Measurements from ENCODE around the gene S100A1. TPM values are rescaled to one million over a fixed set of nuclear protein-coding genes. Genes with fewer than 3 reads are reported as not detected.

The S100A1 gene
- total RNA-seq, 1 experiment from 2014 or later = not detected

DNA sequence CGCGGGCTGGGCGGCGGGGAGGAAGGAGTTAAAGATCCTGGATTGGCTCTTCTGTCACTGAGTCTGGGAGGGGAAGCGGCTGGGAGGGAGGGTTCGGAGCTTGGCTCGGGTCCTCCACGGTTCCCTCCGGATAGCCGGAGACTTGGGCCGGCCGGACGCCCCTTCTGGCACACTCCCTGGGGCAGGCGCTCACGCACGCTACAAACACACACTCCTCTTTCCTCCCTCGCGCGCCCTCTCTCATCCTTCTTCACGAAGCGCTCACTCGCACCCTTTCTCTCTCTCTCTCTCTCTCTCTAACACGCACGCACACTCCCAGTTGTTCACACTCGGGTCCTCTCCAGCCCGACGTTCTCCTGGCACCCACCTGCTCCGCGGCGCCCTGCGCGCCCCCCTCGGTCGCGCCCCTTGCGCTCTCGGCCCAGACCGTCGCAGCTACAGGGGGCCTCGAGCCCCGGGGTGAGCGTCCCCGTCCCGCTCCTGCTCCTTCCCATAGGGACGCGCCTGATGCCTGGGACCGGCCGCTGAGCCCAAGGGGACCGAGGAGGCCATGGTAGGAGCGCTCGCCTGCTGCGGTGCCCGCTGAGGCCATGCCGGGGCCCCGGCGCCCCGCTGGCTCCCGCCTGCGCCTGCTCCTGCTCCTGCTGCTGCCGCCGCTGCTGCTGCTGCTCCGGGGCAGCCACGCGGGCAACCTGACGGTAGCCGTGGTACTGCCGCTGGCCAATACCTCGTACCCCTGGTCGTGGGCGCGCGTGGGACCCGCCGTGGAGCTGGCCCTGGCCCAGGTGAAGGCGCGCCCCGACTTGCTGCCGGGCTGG, 50.5 kb downstream of the S100A1 start, which contains the start of gene NPR1:
NPR1 (plus strand) TSS at position 170 of the 818 bp plus-strand sequence; CDS start at position 591, 421 bp downstream.
- H3K27me3 Mint-ChIP-seq (ENCODE audit: low read depth) = peaks cover 44% of the 10 kb centered on the region
- no CpG with 5 or more reads among the region's 78 CpGs for WGBS (ENCODE audit: extremely low coverage, insufficient read length, low lambda C conversion rate)
- H3K4me1 ChIP-seq (ENCODE audit: insufficient read depth, low read length) = no peaks in the 10 kb centered on the region

More for the DNA sequence above, 50.5 kb downstream of the S100A1 start, which contains the start of gene NPR1:
- Mint-ChIP-seq H3K4me3 (peak within 1 kb of the TSS; percentile 74 to 86), H3K27ac (peak within 1 kb of the TSS in 1 of 3 experiments; percentile 59; a peak in 1 of 7 replicates), H3K36me3 (ENCODE audit: insufficient read depth in 1 of 3, low read depth in 3 of 3) (peaks cover 0 to 16% (median 4%) of the 10 kb centered on the region in 3 experiments; a peak in 2 of 7 replicates), H3K4me1 (peaks cover 21 to 24% of the 10 kb centered on the region in 2 experiments), H3K9me3 (no peaks in the 10 kb centered on the region)
- Histone ChIP-seq H3K9me3 (ENCODE audit: control insufficient read depth, low read depth, low read length) (no peaks in the 10 kb centered on the region), H3K27me3 (ENCODE audit: insufficient read depth, low read length) (peaks cover 3% of the 10 kb centered on the region; the same call in 1 of the 2 replicates), H2AK5ac (ENCODE audit: insufficient read length, low read length) (no peak within 1 kb of the TSS), H3K79me2 (ENCODE audit: insufficient read depth, low read length) (no peaks in the 10 kb centered on the region), H2BK12ac (ENCODE audit: insufficient read length, low read depth, low read length) (no peak within 1 kb of the TSS), H2AFZ (ENCODE audit: low read length) (no peak within 1 kb of the TSS), H3K23me2 (ENCODE audit: insufficient read length, low read depth, low read length, poor library complexity, severe bottlenecking) (peaks cover 26% of the 10 kb centered on the region), H3K9ac (ENCODE audit: extremely low read depth, insufficient read length, low read length) (no peak within 1 kb of the TSS), H4K8ac (replicated peaks; ENCODE audit: insufficient read length, low read depth, low read length) (no peak within 1 kb of the TSS), H4K20me1 (ENCODE audit: control insufficient read depth, insufficient read depth, insufficient read length) (no peaks in the 10 kb centered on the region), H2BK120ac (ENCODE audit: low read depth, low read length, poor library complexity, severe bottlenecking) (no peak within 1 kb of the TSS), H4K91ac (ENCODE audit: insufficient read length, low read depth, low read length) (no peak within 1 kb of the TSS), H3T11ph (ENCODE audit: low read length) (no peak within 1 kb of the TSS), H3K23ac (ENCODE audit: insufficient read length, low read depth, low read length) (no peak within 1 kb of the TSS), H3K79me1 (ENCODE audit: insufficient read depth, low read depth, low read length, poor library complexity, severe bottlenecking) (no peaks in the 10 kb centered on the region), H2BK15ac (ENCODE audit: low read depth, low read length) (no peak within 1 kb of the TSS), H3K14ac (ENCODE audit: insufficient read depth, low read length) (peak within 1 kb of the TSS; percentile 23; the same call in 1 of the 2 replicates), H2BK5ac (ENCODE audit: insufficient read length, low read length) (no peak within 1 kb of the TSS), H3K4ac (ENCODE audit: low read depth, low read length) (no peak within 1 kb of the TSS), H3K4me2 (ENCODE audit: insufficient read depth, insufficient read length, low read length) (peak within 1 kb of the TSS; percentile 65), H4K5ac (ENCODE audit: insufficient read length, low read depth, low read length) (no peak within 1 kb of the TSS), H3K18ac (ENCODE audit: insufficient read length, low read depth, low read length) (no peak within 1 kb of the TSS), H3K27ac (ENCODE audit: insufficient read length, low read depth, low read length) (no peak within 1 kb of the TSS), H3K56ac (ENCODE audit: insufficient read length, low read depth, low read length) (no peak within 1 kb of the TSS), H2BK20ac (ENCODE audit: low read depth, low read length, poor library complexity, severe bottlenecking) (no peak within 1 kb of the TSS)
- peak; percentile 54 for DNase-seq
- no peak for TF ChIP-seq CTCF (conservative IDR thresholded peaks at IDR 0.05)

All from H9 (cell line).